ENCODE results near the gene FIGN.

DNA sequence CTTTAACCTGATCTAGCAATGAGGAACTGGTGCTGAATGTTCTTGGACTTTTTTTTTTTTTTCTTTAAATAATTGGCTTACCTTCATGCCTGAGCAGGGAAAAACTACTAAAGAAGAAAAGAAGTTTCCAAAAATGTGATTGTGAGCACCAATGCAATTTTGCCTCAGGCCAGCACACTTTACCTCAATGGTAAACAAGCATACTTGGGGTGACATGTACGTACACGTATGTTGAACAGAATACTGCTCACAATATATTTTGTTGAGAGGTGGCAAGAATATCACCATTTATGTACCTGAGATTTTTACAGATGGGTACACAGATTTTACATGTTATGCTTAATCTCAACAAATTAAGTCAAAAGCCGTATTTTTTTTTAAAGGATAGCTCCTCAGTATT, 144.3 kb downstream of the FIGN start:
- no peak for TF ChIP-seq CTCF (IDR thresholded peaks at IDR 0.05)
- no peak for TF ChIP-seq EP300 (IDR thresholded peaks at IDR 0.05)
- no peak for TF ChIP-seq POLR2A (IDR thresholded peaks at IDR 0.05)

Data from upper lobe of left lung (tissue), 4 donors.